ENCODE data around the gene DOCK2.

The DOCK2 gene

DNA sequence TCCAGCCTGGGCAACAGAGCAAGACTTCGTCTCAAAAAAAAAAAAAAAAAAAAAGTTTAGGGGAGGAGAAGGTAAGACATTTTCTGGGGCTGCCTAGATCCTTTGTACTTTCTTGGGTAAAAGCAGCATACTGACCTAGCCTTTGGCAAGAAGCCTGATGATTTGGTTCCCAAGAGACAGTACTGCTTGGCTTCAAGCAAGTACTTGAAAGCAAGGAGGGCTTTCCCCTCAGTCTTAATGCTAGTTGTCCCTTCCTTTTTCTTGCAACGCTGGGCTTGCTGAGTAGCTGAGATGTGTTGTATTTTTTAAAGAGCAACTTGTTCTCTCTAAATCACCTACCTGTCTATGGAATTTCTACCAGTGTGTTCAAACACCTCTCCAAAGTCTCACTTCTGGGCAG is 267.0 kb downstream of the DOCK2 start:
- TF ChIP-seq, protein P1, sequence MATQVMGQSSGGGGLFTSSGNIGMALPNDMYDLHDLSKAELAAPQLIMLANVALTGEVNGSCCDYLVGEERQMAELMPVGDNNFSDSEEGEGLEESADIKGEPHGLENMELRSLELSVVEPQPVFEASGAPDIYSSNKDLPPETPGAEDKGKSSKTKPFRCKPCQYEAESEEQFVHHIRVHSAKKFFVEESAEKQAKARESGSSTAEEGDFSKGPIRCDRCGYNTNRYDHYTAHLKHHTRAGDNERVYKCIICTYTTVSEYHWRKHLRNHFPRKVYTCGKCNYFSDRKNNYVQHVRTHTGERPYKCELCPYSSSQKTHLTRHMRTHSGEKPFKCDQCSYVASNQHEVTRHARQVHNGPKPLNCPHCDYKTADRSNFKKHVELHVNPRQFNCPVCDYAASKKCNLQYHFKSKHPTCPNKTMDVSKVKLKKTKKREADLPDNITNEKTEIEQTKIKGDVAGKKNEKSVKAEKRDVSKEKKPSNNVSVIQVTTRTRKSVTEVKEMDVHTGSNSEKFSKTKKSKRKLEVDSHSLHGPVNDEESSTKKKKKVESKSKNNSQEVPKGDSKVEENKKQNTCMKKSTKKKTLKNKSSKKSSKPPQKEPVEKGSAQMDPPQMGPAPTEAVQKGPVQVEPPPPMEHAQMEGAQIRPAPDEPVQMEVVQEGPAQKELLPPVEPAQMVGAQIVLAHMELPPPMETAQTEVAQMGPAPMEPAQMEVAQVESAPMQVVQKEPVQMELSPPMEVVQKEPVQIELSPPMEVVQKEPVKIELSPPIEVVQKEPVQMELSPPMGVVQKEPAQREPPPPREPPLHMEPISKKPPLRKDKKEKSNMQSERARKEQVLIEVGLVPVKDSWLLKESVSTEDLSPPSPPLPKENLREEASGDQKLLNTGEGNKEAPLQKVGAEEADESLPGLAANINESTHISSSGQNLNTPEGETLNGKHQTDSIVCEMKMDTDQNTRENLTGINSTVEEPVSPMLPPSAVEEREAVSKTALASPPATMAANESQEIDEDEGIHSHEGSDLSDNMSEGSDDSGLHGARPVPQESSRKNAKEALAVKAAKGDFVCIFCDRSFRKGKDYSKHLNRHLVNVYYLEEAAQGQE (IDR thresholded peaks at IDR 0.05; ENCODE audit: insufficient read depth in 1 of 2, low read depth in 2 of 2, low read length in 2 of 2) = no peak
- TF ChIP-seq POLR2AphosphoS5 (IDR thresholded peaks at IDR 0.05; ENCODE audit: low read depth, low read length) = no peak
- no peak for TF ChIP-seq TAF1 (IDR thresholded peaks at IDR 0.05; ENCODE audit: borderline replicate concordance, insufficient read depth, low read length)
- no peak for TF ChIP-seq FOXP2 (optimal IDR thresholded peaks at IDR 0.05; ENCODE audit: borderline replicate concordance, extremely low read depth, extremely low read length, insufficient read depth)
- TF ChIP-seq SIN3A (IDR thresholded peaks at IDR 0.05; ENCODE audit: borderline replicate concordance, insufficient read depth, low read length) = no peak

- TF ChIP-seq TAF1 (IDR thresholded peaks at IDR 0.05; ENCODE audit: borderline replicate concordance, insufficient read depth, low read length) (no peak), POLR2AphosphoS5 (IDR thresholded peaks at IDR 0.05; ENCODE audit: low read depth, low read length) (no peak), SIN3A (IDR thresholded peaks at IDR 0.05; ENCODE audit: borderline replicate concordance, insufficient read depth, low read length) (no peak), FOXP2 (optimal IDR thresholded peaks at IDR 0.05; ENCODE audit: borderline replicate concordance, extremely low read depth, extremely low read length, insufficient read depth) (no peak)
- TF ChIP-seq, protein P1 (IDR thresholded peaks at IDR 0.05; ENCODE audit: insufficient read depth in 1 of 2, low read depth in 2 of 2, low read length in 2 of 2) = no peak
Observed at GRCh38 chr5:169904508-169904907, 267.4 kb downstream of the DOCK2 start.

DNA sequence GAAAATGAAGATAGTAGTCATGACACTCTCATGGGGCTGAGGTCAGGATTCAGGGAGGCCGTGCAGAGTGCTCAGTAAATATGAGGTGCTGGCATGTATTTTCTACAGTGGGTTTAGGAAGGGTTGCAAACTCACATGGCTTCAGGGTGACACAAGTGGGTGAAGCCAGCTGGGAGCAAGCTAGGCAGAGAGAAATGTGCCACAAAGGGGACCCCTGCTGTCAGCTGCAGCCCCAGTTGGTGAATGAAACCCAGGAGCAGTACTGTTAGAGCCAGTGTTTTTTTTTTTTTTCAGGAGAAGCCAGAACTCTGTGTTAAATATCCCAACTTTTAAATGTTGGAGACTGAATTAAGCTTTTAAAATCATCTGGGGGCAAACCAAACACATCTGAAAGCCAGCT is 267.9 kb downstream of the DOCK2 start:
- TF ChIP-seq POLR2AphosphoS5 (IDR thresholded peaks at IDR 0.05; ENCODE audit: low read depth, low read length) (no peak), TAF1 (IDR thresholded peaks at IDR 0.05; ENCODE audit: borderline replicate concordance, insufficient read depth, low read length) (no peak), FOXP2 (optimal IDR thresholded peaks at IDR 0.05; ENCODE audit: borderline replicate concordance, extremely low read depth, extremely low read length, insufficient read depth) (no peak), SIN3A (IDR thresholded peaks at IDR 0.05; ENCODE audit: borderline replicate concordance, insufficient read depth, low read length) (no peak)
- TF ChIP-seq, protein P1 (IDR thresholded peaks at IDR 0.05; ENCODE audit: insufficient read depth in 1 of 2, low read depth in 2 of 2, low read length in 2 of 2) = no peak

- TF ChIP-seq TAF1 (IDR thresholded peaks at IDR 0.05; ENCODE audit: borderline replicate concordance, insufficient read depth, low read length) (no peak), POLR2AphosphoS5 (IDR thresholded peaks at IDR 0.05; ENCODE audit: low read depth, low read length) (no peak), SIN3A (IDR thresholded peaks at IDR 0.05; ENCODE audit: borderline replicate concordance, insufficient read depth, low read length) (no peak), FOXP2 (optimal IDR thresholded peaks at IDR 0.05; ENCODE audit: borderline replicate concordance, extremely low read depth, extremely low read length, insufficient read depth) (no peak)
- TF ChIP-seq, protein P1 (IDR thresholded peaks at IDR 0.05; ENCODE audit: insufficient read depth in 1 of 2, low read depth in 2 of 2, low read length in 2 of 2) = no peak
Observed at GRCh38 chr5:169906745-169907649, 269.9 kb downstream of the DOCK2 start.
